Endothelial cell (in vitro differentiated cells): Measurements from ENCODE around the gene SZRD1. TPM values are rescaled to one million over a fixed set of nuclear protein-coding genes. Genes with fewer than 3 reads are reported as not detected.

Experiments used
- DNase-seq: peaks from one replicate; pipeline ENCODE4 v3.0.0; 2021; ENCODE audit warnings: low spot score
- H3K27ac Mint-ChIP-seq: one replicate; pipeline ENCODE4 v1.8.0; 2021; ENCODE audit warnings: mixed read lengths, inconsistent platforms; ENCODE audit not compliant: unreplicated experiment
- H3K27me3 Mint-ChIP-seq: one replicate; pipeline ENCODE4 v1.8.0; 2021; ENCODE audit warnings: mild to moderate bottlenecking, moderate library complexity, mixed read lengths, inconsistent platforms; ENCODE audit not compliant: unreplicated experiment
- H3K36me3 Mint-ChIP-seq: one replicate; pipeline ENCODE4 v1.8.0; 2021; ENCODE audit warnings: mild to moderate bottlenecking, low read depth, mixed read lengths, inconsistent platforms; ENCODE audit not compliant: unreplicated experiment
- H3K4me1 Mint-ChIP-seq: one replicate; pipeline ENCODE4 v1.8.0; 2021; ENCODE audit warnings: mild to moderate bottlenecking, mixed read lengths, inconsistent platforms; ENCODE audit not compliant: unreplicated experiment
- H3K4me3 Mint-ChIP-seq: one replicate; pipeline ENCODE4 v1.8.0; 2021; ENCODE audit warnings: mild to moderate bottlenecking, mixed read lengths, inconsistent platforms; ENCODE audit not compliant: unreplicated experiment
- H3K9me3 Mint-ChIP-seq: one replicate; pipeline ENCODE4 v1.8.0; 2021; ENCODE audit warnings: mixed read lengths, inconsistent platforms; ENCODE audit not compliant: unreplicated experiment
- CTCF ChIP-seq: fragments of 200-600 bp; sonication (generic); IDR thresholded peaks from one replicate; pipeline ENCODE4 v1.5.0; 2021; ENCODE audit warnings: antibody characterized with exemption; ENCODE audit not compliant: unreplicated experiment
- total RNA-seq: library from RNA; stranded (reverse); fragmentation: NEBNext Ultra II Directional; extraction: Animal tissue kit (Norgen Biotek cat#: 25700); gene quantifications from one replicate; pipeline ENCODE4 v1.2.1, GENCODE V29; 2021; ENCODE audit not compliant: unreplicated experiment

Gene SZRD1
- total RNA-seq, 1 donor from 2014 or later = 127 TPM

- DNase-seq = no peak
- no peaks in the 10 kb centered on the region for H3K4me1 Mint-ChIP-seq
- no peaks in the 10 kb centered on the region for H3K9me3 Mint-ChIP-seq
- H3K27ac Mint-ChIP-seq = peak overlapping the region; percentile 30
- H3K36me3 Mint-ChIP-seq = no peaks in the 10 kb centered on the region
- no peak overlapping the region for H3K4me3 Mint-ChIP-seq
- peaks cover 4% of the 10 kb centered on the region for H3K27me3 Mint-ChIP-seq
- no peak for TF ChIP-seq CTCF
Measured at GRCh38 chr1:16406868-16407267, 39.8 kb downstream of the SZRD1 start.

GRCh38 chr1:16409536-16410152 is 42.6 kb downstream of the SZRD1 start:
- H3K36me3 Mint-ChIP-seq = no peaks in the 10 kb centered on the region
- H3K4me3 Mint-ChIP-seq = no peak overlapping the region
- H3K9me3 Mint-ChIP-seq = no peaks in the 10 kb centered on the region
- H3K4me1 Mint-ChIP-seq = no peaks in the 10 kb centered on the region
- H3K27ac Mint-ChIP-seq = no peak overlapping the region
- H3K27me3 Mint-ChIP-seq = peaks cover 4% of the 10 kb centered on the region
- TF ChIP-seq CTCF = no peak
- no peak for DNase-seq

GRCh38 chr1:16410803-16411202 is 43.8 kb downstream of the SZRD1 start:
- Mint-ChIP-seq H3K36me3 (no peaks in the 10 kb centered on the region), H3K9me3 (no peaks in the 10 kb centered on the region), H3K27me3 (peaks cover 4% of the 10 kb centered on the region), H3K27ac (no peak overlapping the region), H3K4me3 (no peak overlapping the region), H3K4me1 (no peaks in the 10 kb centered on the region)
- no peak for TF ChIP-seq CTCF
- DNase-seq = no peak

GRCh38 chr1:16413191-16413590 is 46.1 kb downstream of the SZRD1 start:
- Mint-ChIP-seq H3K9me3 (no peaks in the 10 kb centered on the region), H3K36me3 (no peaks in the 10 kb centered on the region), H3K27ac (no peak overlapping the region), H3K4me3 (no peak overlapping the region), H3K4me1 (no peaks in the 10 kb centered on the region), H3K27me3 (peaks cover 3% of the 10 kb centered on the region)
- no peak for DNase-seq
- no peak for TF ChIP-seq CTCF

GRCh38 chr1:16418823-16419425 is 51.9 kb downstream of the SZRD1 start:
- H3K36me3 Mint-ChIP-seq = no peaks in the 10 kb centered on the region
- no peak for TF ChIP-seq CTCF
- peak overlapping the region; percentile 11 for H3K27ac Mint-ChIP-seq
- H3K4me3 Mint-ChIP-seq = no peak overlapping the region
- no peak for DNase-seq
- peaks cover 3% of the 10 kb centered on the region for H3K4me1 Mint-ChIP-seq
- peaks cover 3% of the 10 kb centered on the region for H3K27me3 Mint-ChIP-seq
- H3K9me3 Mint-ChIP-seq = no peaks in the 10 kb centered on the region
